Stimulated activated CD4-positive, alpha-beta T cell treated with anti-CD3 and anti-CD28 coated beads, Interleukin-4, amount 100 ng/mL, for 1 hour (primary cell): ENCODE measurements around the gene MEPE.

Source experiments
- DNase-seq: peaks from one replicate; pipeline ENCODE4 v3.0.0-alpha.2; 2020

The MEPE gene

GRCh38 chr4:87832669-87833068 lies at the start of gene MEPE:
MEPE (plus strand) TSS chr4:87832969; CDS start chr4:87834715, 1,746 bp downstream.
- DNase-seq = no peak

- no peak for DNase-seq
Measured at GRCh38 chr4:87783781-87784180, 49.0 kb upstream of the MEPE start.

- no peak for DNase-seq
Measured at GRCh38 chr4:87785731-87786509, 46.8 kb upstream of the MEPE start.

GRCh38 chr4:87799301-87800113 lies 33.3 kb upstream of the MEPE start, which contains the start of gene IBSP:
IBSP (plus strand) TSS chr4:87799554; CDS start chr4:87802362, 2,808 bp downstream.
- no peak for DNase-seq

GRCh38 chr4:87802858-87803257 lies 29.9 kb upstream of the MEPE start:
- DNase-seq = no peak

GRCh38 chr4:87803421-87803820 lies 29.3 kb upstream of the MEPE start:
- DNase-seq = no peak

GRCh38 chr4:87804871-87805270 lies 27.9 kb upstream of the MEPE start:
- DNase-seq = no peak

- no peak for DNase-seq
Measured at GRCh38 chr4:87805971-87806370, 26.8 kb upstream of the MEPE start.

GRCh38 chr4:87806520-87806919 lies 26.2 kb upstream of the MEPE start:
- DNase-seq = no peak

- DNase-seq = no peak
Measured at GRCh38 chr4:87807402-87807801, 25.4 kb upstream of the MEPE start.

- no peak for DNase-seq
Measured at GRCh38 chr4:87811977-87812376, 20.8 kb upstream of the MEPE start.

GRCh38 chr4:87819281-87819919 lies 13.4 kb upstream of the MEPE start:
- DNase-seq = no peak

GRCh38 chr4:87823200-87823599 lies 9.6 kb upstream of the MEPE start:
- DNase-seq = no peak

GRCh38 chr4:87823724-87824123 lies 9.0 kb upstream of the MEPE start:
- no peak for DNase-seq

- DNase-seq = no peak
Measured at GRCh38 chr4:87824352-87824751, 8.4 kb upstream of the MEPE start.

GRCh38 chr4:87834401-87834800 lies 1.6 kb downstream of the MEPE start:
- DNase-seq = no peak

- DNase-seq = no peak
Measured at GRCh38 chr4:87835197-87835596, 2.4 kb downstream of the MEPE start.

GRCh38 chr4:87835743-87836142 lies 3.0 kb downstream of the MEPE start:
- DNase-seq = no peak

GRCh38 chr4:87838205-87838604 lies 5.4 kb downstream of the MEPE start:
- DNase-seq = no peak

- DNase-seq = no peak
Measured at GRCh38 chr4:87838890-87839591, 6.3 kb downstream of the MEPE start.

GRCh38 chr4:87839592-87839946 lies 6.8 kb downstream of the MEPE start:
- DNase-seq = no peak

- DNase-seq = no peak
Measured at GRCh38 chr4:87840149-87840548, 7.4 kb downstream of the MEPE start.

GRCh38 chr4:87843936-87844335 lies 11.2 kb downstream of the MEPE start:
- DNase-seq = no peak
